ENCODE results near the gene PPCDC. TPM values are rescaled to one million over a fixed set of nuclear protein-coding genes. Genes with fewer than 3 reads are reported as not detected.

Gene PPCDC, protein sequence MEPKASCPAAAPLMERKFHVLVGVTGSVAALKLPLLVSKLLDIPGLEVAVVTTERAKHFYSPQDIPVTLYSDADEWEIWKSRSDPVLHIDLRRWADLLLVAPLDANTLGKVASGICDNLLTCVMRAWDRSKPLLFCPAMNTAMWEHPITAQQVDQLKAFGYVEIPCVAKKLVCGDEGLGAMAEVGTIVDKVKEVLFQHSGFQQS
- 1 to 10 TPM; 4.9 to 8.7 (median 7.1) TPM for polyA plus RNA-seq (ENCODE audit: insufficient read length in 10 of 10)
- long read RNA-seq, donor 1, partial matches to known transcripts = 0 of 3 reads
- long read RNA-seq, donor 1, other reads (novel, unspliced or antisense) = 0 of 3 reads
- long read RNA-seq, donor 2 = 0 reads
- long read RNA-seq, donor 3 = 0 reads
- long read RNA-seq, donor 4, partial matches to known transcripts = 0 of 1 reads
- long read RNA-seq, donor 4, other reads (novel, unspliced or antisense) = 0 of 1 reads
- long read RNA-seq, donor 5, partial matches to known transcripts = 0 of 3 reads
- long read RNA-seq, donor 5, other reads (novel, unspliced or antisense) = 0 of 3 reads
- long read RNA-seq, donor 6, partial matches to known transcripts = 0 of 2 reads
- long read RNA-seq, donor 6, other reads (novel, unspliced or antisense) = 0 of 2 reads
- long read RNA-seq, donor 7, partial matches to known transcripts = 0 of 3 reads
- long read RNA-seq, donor 7, other reads (novel, unspliced or antisense) = 0 of 3 reads
- long read RNA-seq, donor 8, partial matches to known transcripts = 6 of 7 reads
- long read RNA-seq, donor 8, other reads (novel, unspliced or antisense) = 0 of 7 reads
- long read RNA-seq, donor 9 = 0 reads

DNA sequence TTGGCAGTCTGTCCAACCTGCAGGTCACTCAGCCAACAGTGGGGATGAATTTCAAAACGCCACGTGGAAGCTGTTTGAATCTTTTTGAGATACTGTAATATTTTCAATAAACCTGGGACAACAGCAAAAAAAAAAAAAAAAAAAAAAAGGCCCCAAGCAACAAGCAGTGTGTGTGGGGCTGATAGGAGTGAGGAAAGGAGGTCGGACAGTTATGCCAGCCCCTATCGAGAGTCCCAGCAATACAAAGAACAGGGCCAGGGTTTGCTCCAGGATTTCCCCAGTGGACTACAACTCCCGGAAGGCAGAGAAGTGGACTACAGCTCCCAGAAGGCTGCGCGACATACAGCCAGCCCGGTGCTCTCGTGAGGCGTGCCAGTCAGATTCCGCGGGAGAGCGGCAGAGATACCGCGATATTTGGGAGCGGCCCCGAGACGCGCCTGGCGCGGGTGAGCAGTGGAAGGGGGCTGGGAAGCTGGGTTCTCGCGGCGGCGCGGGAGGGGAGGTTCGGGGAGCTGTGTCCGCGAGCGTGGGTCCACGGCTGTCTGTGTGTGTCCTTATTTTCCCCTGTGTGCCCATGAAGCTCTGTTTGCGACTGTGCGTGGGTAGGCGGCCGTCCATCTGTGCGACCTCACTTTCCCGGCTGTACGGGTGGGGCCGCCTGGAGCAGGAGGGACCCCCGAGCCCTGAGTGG lies at the start of gene PPCDC:
Gene PPCDC, plus strand, starts transcription at position 410 of the 691 bp plus-strand sequence. CDS start 4,729 bp downstream, outside the sequence.
- peak; percentile 97 to 99 (median 97) for DNase-seq

DNA sequence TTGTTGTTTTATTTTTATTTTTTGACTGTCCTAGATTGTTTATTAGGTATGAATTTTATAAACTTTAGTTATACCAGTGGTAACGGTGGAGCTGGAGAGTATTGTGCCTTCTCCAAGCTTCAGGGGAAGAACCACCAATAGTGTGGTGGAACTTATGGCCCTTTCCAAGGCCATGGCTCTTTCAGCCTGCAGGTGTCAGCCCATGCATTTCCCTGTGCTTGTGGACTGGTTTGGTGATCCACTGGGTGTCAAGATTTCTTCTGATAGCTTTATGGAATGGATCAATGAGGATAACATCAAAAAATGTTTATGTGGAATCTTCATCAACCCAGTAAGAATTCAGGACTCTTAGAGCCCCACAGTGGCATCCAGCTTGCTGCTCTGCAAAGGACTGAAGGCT lies 47.2 kb upstream of the PPCDC start:
- no peak for DNase-seq

DNA sequence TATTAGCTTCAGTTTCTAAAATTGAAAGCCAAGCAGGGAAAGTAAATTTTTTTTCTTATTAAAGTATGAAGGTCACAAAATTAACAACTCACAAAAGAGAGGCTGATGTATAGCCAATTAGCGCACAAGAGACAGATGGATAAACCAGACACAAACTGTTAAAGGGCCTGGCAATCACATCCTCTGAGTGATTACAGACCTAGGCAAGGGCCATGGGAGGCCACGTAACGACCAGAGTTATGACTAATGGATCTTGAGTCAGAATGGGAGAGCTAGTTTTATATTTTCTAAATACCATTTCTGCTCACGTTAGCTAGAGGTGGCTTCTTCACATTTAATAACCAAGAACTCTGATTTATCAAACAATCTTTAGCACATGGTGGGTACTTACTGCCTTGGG lies 45.8 kb upstream of the PPCDC start:
- DNase-seq = no peak

DNA sequence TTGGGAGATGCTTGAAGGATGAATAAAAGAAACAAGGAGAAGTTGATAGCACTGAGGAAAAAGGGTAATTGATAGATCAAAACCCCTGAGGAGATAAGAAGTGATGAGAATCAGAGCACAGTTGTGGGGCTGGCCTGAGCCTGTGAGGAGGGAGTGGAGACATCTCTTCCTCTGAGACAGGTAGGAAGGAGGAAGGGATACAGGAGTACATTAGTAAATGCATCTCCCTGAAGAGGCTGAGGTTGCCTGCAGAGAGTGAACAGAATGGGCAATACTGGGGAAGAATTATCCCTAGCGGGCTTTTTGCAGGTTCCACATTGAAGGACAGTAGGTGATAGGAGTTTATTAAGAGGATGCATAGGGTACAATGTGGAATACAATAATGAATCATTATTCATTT lies 45.3 kb upstream of the PPCDC start:
- no peak for DNase-seq

DNA sequence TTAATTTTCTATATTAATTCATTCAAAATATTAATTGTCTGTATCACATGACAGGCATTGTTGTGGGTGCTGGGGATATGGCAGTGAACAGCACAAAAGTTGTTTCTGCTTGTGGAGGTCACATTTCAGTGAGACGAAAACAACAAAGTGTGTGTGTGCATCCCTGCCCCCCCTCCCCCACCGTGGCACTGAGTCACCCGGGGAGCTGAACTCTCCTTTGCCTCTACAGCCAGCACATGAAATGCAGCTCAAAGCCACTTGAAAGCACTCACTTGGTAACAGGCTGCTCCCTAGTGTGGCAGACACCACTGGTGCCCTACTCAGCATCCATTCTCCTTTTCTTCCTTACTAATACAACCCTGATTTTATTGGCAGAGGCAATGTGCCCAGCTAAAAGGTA lies 44.9 kb upstream of the PPCDC start:
- no peak for DNase-seq

DNA sequence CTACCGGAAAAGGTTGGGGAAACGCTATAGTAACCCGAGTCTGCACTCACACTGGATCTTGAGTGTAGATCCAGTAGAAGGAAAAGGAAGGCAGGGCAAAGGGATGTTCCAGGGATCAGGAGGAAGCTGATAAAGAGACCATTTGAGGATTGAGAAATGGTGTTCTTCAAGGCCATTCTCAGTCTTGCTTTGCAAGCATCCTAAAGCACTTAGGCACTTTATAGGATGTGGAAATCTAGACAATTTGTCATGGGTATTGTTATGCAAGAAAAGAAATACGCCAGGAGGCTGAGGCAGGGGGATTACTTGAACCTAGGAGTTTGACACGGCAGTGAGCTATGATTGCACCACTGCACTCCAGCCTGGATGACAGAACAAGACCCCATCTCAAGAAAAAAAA lies 41.2 kb upstream of the PPCDC start:
- no peak for DNase-seq

DNA sequence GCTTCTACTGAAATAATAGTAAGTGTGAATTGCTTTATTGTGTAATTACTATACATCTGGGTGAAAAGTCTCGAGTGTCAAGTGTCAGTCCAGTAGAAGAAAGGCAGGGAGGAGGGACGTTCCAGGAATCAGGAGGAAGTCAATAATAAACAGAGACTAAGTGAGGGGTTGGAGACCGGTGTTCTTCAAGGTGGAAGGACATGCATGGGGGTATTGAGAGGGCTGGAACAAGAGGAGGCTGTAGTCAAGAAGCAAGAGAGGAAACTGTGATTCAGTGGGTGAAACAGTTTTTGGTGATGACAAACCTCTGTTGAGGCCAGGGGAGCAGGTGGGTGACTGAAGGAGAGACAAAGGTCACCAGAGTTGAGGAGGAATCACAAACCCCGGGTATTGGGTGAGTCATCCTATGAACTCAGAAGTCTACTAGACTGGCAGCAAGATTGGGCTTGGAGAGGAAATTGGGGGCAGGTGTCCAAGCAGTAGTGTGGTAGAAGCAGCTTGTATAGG lies 39.6 kb upstream of the PPCDC start:
- no peak for DNase-seq

DNA sequence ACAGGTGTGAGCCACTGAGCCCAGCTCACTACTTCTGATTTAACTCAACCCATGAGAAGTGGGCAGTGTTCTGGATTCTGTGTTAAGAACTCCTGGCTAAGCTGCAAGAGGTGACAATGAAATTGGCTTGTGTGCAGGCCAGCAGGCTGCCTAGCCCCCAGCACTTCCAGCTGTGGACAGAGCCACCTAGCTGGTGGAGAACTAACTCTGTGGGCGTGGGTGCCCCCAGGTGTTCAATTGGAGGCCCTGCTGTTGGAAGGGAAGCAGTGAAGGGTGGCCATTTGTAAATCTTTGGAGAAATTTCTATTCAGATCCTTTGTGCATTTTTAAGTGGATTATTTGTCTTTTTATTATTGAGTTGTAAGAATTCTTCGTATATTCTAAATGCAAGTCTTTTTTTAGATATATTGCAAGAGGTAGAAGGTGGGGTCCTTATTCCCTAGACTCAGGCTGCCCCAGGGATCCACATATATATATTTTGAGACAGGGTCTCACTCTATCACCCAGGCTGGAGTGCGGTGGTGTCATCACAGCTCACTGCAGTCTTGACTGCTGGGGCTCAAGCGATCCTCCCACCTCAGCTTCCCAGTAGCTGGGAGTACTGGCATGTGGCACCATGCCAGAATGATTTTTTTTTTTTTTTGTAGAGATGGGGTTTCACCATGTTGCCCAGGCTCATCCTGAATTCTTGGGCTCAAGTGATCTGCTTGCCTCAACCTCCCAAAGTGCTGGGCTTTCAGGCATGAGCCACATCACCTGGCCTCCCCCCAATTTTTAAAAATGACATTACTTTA lies 35.2 kb upstream of the PPCDC start:
- no peak for DNase-seq

DNA sequence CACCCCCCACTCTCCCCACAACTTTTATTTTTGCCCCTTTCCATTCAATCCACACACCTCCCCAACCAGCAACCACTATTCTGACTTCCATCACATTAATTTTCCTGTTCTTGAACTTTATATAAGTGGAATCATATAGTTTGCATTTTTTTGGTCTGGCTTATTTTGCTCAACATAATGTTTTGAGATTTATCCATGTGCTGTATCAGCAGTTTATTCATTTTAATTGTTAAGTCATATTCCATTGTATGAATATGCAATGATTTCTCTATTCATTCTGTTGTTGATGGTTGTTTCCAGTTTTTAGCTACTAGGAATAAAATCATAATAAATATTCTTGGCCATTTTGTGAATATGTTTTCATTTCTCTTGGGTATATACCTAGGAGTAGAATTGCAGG lies 33.9 kb upstream of the PPCDC start:
- DNase-seq = no peak

DNA sequence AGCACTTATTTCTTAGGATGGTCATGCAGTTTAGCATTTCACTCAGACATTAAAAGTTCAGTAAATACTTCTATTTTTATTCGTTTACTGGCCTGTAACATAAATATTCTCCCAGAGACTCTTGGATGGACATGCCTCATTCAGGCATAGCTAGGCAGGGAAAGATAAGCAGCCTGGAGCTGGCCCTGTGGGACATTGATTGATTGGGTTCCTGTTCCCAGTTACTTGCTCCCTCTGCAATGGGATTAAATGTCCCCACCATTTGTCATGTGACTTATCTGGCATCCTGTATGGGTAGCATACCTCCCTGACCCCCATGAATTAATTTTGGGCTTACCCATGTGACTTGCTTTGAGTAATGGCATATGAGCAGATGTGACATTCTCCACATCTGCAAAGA lies 30.8 kb upstream of the PPCDC start:
- DNase-seq = no peak

DNA sequence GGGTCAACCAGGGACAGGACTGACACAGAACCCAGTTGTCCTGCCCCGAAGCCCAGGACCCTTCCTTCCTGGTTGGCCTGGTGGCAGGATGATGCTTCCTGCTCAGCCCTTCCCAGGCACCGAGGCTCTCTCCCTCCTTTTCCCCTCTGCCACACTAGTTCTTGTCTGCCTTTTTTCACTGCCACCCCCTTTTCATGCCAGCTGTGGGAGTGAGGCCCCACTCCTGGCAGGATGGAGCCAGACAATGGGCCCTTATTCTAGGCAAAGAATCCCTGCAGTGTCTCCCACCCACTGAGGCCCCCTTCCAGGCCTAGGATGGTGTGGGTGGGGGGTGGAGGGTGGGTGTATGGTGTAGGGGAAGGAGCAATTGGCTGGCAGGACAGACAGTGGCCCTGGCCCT lies 29.2 kb upstream of the PPCDC start:
- DNase-seq = no peak

DNA sequence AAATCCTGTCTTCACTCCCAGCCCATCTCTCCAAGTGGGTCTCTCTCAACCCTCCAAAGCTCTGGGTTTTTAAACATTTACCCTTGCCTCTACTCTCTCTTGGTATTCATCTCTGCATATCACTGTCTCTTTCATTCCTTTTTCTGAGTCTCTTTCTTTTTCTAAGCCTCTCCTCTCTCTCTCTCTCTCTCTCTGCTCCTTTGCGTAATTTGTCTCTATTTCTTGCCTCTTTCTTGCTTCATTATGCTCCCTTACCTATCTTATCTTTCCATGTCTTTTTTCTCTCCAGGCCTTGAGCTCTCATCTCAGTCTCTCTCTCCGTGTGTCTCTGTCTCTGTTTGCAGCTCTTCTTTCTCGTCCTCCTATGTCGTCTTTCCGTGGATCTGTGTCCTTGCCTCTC lies 28.7 kb upstream of the PPCDC start:
- DNase-seq = no peak

DNA sequence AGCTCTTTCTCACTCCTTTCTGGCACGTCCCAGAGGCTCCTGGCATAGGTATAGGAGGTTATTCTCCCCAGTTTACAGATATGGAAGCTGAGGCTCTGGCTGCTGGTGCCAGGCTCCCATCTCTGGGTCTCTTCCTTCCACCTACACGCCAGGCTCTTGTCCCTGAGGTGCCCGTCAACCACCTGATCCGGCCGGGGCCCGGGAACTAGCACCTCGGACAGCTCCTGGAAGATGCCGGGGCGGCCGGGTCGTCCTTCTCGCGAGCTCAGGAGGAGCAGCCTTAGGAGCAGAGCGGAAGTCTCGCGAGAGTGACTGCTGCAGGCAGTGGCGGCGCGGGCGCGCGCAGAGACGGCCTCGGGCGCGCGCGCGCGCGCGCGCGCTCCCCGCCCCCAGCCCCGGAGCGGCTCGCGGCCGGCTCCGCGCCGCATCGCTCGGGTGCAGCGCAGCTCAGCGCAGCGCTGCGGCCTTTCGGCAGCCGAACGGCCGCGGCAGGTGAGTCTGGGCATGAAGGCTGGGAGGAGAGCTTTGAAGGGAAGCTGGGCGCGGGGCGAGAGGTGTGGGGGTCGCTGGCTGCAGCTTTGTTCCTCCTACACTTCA lies 28.1 kb upstream of the PPCDC start, which contains the start of gene SCAMP5:
Gene SCAMP5, plus strand, starts transcription at position 382 of the 597 bp plus-strand sequence. CDS start 16,277 bp downstream, outside the sequence.
- peak; percentile 91 to 94 (median 94) for DNase-seq

DNA sequence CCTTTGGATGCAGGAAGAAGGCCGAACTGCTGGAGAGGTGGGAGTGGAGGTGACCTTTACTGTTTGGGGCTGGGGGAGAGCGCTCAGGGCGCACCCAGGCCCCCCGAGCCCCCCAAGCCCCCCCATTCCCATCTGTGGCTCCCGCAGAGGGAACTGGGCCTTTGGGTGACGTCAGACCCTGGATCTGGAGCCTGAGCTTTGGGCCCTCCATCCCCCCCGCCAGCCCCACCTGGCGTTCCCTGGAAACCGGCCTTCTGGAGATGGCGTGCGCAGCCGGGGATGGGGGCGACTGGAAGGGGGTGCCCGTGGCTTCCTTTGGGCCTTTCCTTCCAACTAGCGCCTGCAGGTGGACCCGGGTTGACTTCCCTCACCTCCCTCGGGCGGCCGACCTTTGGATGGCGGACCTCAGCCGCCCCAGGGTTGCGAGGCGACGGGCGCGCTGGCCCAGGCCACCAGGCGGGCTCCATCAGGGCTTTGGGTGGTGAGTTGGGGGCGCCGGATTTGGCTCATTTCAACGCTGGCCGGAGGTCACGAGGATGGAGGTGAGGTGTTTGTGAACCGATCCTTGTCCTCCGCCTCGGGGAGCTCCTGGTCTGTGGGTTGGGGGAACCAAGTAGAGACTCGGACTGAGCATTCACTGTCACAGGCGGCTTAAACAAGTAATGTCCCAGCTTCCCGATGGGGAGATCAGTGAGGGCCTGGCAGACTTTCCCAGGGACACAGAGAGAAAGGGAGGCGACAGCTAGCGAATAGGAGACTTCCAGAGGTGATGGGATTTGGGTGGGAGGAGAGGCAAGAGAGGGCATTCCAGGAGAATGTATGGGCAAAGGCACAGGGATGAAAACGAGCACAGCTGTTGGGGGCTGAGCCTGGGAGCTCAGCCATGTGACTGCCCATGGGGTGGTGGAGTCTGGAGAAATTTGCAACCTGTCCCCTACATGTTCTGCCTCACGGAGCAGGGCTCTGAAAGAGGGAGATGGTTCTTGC lies 27.3 kb upstream of the PPCDC start:
- DNase-seq = peak in 1 of 3 donors; percentile 12

DNA sequence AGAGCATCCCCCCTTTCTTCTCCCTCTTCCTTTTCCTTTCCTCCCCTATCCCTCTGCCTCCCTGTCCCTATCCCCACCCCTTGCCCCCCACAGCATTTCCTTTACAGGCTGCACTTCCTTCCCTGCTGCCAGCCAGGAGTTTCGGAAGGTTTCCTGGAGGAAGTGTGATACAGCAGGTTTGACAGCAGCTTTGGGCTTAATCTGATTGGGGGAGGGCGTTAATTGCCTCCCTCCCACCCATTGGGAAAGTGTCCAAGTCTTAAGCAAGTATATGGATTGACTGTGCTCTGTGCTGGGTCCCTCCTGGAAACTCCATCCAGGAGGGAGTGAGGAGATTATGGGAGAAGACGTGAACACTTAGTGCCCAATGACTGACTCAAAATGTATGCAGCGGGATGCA lies 26.2 kb upstream of the PPCDC start:
- no peak for DNase-seq

DNA sequence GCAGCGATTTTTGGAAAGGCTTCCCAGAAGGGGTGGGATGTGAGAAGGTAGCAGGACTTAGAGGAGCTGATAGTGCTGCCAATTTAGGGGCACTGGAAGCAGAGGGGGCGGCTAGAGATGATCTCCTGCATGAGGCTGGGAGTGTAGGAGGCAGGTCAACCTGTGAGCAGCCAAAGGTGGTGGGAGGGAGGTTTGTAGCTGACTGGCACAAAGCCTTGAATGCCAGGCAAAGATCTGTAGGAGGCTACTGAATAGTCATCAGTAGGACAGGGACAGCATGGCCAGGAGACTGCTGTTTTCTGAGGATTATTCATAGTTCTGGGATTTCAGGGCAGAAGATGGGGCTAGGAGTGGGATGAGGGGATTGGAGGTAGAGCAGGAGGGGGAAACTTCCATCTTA lies 25.8 kb upstream of the PPCDC start:
- DNase-seq = no peak

DNA sequence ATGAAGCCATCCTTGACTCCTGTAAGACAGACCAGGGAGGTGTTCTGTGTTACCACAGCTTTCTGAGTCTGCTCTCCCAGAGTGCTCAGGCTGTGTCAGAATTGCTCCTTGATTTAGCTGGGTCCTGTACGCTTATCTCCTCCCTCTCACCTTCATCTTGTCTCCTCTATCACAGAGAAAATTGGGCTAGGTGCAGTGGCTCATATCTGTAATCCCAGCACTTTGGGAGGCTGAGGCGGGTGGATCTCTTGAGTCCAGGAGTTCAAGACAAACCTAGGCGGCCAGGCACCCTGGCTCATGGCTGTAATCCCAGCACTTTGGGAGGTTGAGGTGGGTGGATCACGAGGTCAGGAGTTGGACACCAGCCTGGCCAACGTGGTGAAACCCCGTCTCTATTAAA lies 22.1 kb upstream of the PPCDC start:
- no peak for DNase-seq

DNA sequence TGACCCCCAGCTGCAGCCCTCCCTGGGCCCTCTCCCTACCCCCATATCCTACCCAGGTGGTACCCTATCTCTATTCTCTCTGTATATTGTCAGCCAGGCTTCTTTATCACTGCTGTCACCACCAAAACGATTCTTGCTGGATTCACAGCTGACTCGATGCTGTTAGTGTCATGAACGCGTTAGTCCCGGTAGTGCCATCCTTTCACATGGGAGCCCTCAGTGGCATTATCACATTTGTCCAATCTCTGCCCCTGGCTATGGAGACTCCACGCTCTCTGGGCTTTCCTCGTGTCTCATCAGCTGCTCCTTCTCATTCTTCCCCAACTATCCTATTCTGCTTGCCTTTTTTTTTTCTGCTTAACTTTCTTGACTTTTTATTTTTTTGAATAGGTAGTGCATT lies 21.0 kb upstream of the PPCDC start:
- DNase-seq = no peak

DNA sequence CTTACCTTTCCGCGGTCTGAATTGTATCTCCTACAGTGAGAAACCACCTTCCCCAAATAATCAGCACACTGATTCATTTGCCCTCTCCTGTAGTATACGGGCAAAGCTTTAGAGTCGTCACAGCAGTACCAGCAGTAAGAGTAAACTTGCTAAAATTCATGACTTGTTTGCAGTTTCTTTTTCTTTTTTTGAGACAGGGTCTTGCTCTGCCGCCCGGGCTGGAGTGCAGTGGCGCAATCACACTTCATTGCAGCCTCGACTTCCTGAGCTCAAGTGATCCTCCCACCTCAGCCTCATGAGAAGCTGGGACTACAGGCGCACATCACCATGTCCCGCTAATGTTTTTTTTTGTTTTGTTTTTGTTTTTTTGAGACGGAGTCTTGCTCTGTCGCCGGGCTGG lies 16.2 kb upstream of the PPCDC start:
- DNase-seq = no peak

DNA sequence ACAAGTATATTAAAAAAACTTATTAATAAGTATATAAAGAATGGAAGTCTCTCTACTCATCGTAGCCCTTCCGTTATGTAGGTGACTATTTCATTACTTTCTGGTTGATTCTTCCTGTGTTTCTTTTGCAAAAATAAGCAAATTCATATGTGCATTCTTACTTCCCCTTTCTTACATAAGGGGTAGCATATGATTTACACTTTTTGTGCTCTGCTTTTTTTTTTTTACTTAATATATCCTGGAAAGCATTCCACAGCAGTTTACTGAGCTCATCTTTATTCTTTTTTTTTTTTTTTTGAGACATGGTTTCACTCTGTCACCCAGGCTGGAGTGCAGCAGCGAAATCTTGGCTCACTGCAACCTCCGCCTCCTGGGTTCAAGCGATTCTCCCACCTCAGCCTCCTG lies 15.2 kb upstream of the PPCDC start:
- DNase-seq = no peak
